ENCODE data around the gene HTR3A.

HTR3A gene

GRCh38 chr11:113984781-113985180, 9.9 kb downstream of the HTR3A start:
- no peak for TF ChIP-seq CTCF (IDR thresholded peaks at IDR 0.05; ENCODE audit: low read depth, low read length)
- H3K4me3 ChIP-seq (ENCODE audit: low read depth, low read length): no peak overlapping the region
- H3K27me3 ChIP-seq: no peaks in the 10 kb centered on the region

GRCh38 chr11:113985906-113986305, 11.0 kb downstream of the HTR3A start:
- TF ChIP-seq CTCF (IDR thresholded peaks at IDR 0.05; ENCODE audit: low read depth, low read length): no peak
- H3K9me3 ChIP-seq: no peaks in the 10 kb centered on the region
- H3K4me3 ChIP-seq (ENCODE audit: low read depth, low read length): no peak overlapping the region
- DNase-seq: no peak
- H3K27me3 ChIP-seq: no peaks in the 10 kb centered on the region
- H3K36me3 ChIP-seq: no peaks in the 10 kb centered on the region
- no peaks in the 10 kb centered on the region for H3K4me1 ChIP-seq

More at GRCh38 chr11:113984781-113985180, 9.9 kb downstream of the HTR3A start:
- Histone ChIP-seq H3K36me3 (no peaks in the 10 kb centered on the region), H3K4me1 (no peaks in the 10 kb centered on the region), H3K9me3 (no peaks in the 10 kb centered on the region)
- DNase-seq: no peak

DNA sequence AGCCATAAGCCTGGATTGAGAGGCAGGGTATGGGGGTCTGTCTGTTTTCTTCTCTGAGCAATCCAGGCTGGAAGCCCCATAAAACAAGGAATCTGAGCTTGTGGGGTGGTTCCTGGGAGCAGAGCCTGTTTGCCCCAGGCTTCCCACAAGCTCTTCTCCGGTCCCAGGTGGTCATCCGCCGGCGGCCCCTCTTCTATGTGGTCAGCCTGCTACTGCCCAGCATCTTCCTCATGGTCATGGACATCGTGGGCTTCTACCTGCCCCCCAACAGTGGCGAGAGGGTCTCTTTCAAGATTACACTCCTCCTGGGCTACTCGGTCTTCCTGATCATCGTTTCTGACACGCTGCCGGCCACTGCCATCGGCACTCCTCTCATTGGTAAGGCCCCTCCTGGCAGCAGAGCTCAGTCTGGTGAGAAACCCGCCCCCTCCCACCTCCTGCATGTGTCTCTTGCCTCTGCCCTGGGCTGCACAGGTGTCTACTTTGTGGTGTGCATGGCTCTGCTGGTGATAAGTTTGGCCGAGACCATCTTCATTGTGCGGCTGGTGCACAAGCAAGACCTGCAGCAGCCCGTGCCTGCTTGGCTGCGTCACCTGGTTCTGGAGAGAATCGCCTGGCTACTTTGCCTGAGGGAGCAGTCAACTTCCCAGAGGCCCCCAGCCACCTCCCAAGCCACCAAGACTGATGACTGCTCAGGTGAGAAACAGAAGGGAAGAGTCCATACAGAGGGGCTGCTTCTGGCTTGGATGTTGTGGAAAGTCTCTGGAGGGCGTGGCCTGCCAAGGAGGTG, 11.6 kb downstream of the HTR3A start:
- Histone ChIP-seq H3K27me3 (no peaks in the 10 kb centered on the region), H3K36me3 (no peaks in the 10 kb centered on the region), H3K9me3 (no peaks in the 10 kb centered on the region), H3K4me1 (peaks cover 2% of the 10 kb centered on the region), H3K4me3 (ENCODE audit: low read depth, low read length) (no peak overlapping the region)
- no peak for TF ChIP-seq CTCF (IDR thresholded peaks at IDR 0.05; ENCODE audit: low read depth, low read length)
- no peak for DNase-seq

DNA sequence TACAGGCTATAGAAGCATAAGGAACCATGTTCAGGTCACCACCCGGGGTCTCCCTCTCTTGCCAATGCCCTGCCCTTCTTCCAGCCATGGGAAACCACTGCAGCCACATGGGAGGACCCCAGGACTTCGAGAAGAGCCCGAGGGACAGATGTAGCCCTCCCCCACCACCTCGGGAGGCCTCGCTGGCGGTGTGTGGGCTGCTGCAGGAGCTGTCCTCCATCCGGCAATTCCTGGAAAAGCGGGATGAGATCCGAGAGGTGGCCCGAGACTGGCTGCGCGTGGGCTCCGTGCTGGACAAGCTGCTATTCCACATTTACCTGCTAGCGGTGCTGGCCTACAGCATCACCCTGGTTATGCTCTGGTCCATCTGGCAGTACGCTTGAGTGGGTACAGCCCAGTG, 14.5 kb downstream of the HTR3A start:
- Histone ChIP-seq H3K9me3 (no peaks in the 10 kb centered on the region), H3K27me3 (no peaks in the 10 kb centered on the region), H3K4me3 (ENCODE audit: low read depth, low read length) (no peak overlapping the region), H3K36me3 (no peaks in the 10 kb centered on the region), H3K4me1 (peaks cover 26% of the 10 kb centered on the region)
- no peak for DNase-seq
- no peak for TF ChIP-seq CTCF (IDR thresholded peaks at IDR 0.05; ENCODE audit: low read depth, low read length)

- TF ChIP-seq CTCF (IDR thresholded peaks at IDR 0.05; ENCODE audit: low read depth, low read length): no peak
- Histone ChIP-seq H3K9me3 (no peaks in the 10 kb centered on the region), H3K4me1 (peaks cover 29% of the 10 kb centered on the region), H3K27me3 (no peaks in the 10 kb centered on the region), H3K36me3 (no peaks in the 10 kb centered on the region), H3K4me3 (ENCODE audit: low read depth, low read length) (no peak overlapping the region)
- no peak for DNase-seq
These were observed 15.0 kb downstream of the HTR3A start for GRCh38 chr11:113989916-113990315.

- Histone ChIP-seq H3K4me1 (peaks cover 29% of the 10 kb centered on the region), H3K36me3 (no peaks in the 10 kb centered on the region), H3K27me3 (no peaks in the 10 kb centered on the region), H3K4me3 (ENCODE audit: low read depth, low read length) (no peak overlapping the region), H3K9me3 (no peaks in the 10 kb centered on the region)
- no peak for DNase-seq
- no peak for TF ChIP-seq CTCF (IDR thresholded peaks at IDR 0.05; ENCODE audit: low read depth, low read length)
These were observed 16.3 kb downstream of the HTR3A start for GRCh38 chr11:113991170-113991569.
